NCI-H748 (cell line): ENCODE measurements around the gene SMYD3.
A peak's percentile ranks its signal among the peaks of the same experiment; 100 is the strongest.

Source experiments
- DNase-seq: peaks from one replicate; lab custom pipeline; 2025; ENCODE audit not compliant: unreplicated experiment; lab: John Stamatoyannopoulos, UW

Gene SMYD3

DNA sequence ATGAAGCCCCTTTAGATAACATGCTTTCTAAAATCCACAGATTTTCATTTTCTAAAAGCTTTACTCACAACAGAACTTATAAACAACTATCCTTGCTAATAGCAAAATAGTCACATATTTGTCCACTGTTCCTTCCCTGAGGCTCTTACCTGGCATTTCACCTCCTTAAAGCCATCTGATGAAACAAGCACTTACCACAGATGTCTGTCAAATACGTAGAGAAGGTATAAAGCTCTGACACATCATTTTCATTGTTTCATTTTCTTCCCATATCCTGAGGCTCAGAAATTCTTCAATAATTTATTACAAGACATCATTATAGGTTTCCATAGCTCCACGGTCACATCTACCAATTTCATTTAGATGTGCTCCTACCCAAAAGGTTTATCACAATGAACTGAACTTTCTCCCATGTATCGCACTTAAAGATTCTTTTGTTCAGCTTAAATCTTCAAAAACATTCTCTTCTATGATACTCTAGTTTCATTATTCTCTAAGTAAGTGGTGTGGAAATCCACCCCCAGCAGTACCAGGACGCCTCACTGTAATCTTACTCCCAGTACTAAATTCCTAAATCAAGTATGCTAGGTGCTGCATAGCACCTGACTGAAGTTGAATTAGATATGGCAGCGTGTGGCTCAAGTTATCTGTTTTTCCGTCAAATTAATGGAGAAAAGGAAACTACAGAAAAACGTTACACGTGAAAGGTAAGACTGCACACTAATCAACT, 569.6 kb downstream of the SMYD3 start:
- no peak for DNase-seq

DNA sequence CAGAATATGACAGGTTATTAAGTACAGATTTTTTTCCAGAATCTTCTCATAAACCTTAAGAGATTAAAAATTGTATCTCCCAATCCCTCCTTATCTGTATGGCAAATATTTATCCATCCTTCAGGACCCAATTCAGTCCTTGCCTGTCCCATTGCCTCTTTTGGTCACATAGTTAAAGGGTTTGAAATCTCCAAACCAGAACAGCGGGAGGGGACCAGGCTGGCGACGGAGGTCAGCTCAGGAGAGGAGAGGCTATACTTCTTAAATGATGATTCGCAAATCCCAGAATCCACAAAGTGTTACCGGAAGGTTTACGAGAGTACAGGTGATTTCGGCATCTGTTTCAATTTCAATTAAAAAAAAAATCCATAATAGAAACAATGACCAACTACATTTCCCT, 572.7 kb downstream of the SMYD3 start:
- DNase-seq = no peak

DNA sequence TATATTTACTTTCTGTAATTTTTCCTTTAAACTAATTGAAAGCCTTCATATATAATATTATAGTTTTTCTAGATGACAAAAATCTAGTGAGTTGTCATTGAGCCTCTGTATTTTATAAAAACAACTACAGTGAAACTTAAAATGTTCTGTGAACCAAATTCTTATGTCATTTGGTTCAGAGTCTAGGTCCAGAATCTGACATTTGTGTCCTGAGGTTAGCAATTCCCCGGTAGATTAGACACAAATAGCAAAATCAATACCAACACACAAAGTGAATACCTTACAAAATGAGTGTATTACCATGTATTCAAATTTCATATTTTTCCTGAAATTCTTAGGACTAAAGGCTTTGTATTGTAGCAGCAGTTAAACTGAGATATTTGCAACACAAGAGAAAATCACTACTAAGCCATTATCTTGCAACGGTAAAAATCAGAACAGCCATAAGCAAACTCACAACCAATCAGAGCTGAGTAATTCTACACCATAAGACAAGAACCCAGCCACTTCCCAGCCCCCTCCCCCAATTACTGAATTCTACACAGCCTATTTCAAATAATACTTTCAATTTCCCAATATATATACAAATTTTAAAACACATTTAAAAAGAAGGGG, 573.5 kb downstream of the SMYD3 start:
- no peak for DNase-seq

DNA sequence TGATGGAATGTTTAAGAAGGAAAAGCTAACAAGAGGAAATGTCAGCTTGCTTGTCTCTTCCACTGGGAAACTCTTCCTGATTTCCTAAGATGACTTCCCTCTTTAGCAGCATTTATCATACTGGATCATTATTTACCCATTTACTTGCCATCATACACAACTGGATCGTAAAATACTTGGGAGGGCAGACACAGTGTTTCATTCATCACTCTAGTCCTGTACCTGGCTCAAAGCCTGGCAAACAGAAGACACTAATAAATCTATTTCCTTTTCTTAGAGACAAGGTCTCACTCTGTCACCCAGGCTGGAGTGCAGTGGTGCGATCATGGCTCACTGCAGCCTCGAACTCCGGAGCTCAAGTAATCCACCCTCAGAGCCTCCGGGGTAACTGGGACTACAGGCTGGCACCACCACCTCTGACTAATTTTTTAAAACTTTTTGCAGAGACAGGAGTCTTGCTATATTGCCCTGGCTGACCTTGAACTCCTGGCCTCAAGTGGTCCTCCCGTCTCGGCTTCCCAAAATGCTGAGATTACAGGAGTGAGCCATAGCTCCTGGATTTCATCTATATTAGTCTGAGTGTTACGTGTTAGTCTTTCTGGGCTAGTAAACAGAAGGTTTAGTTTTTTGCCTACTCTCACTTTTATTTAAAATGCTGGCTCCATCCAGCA, 574.6 kb downstream of the SMYD3 start:
- no peak for DNase-seq

DNA sequence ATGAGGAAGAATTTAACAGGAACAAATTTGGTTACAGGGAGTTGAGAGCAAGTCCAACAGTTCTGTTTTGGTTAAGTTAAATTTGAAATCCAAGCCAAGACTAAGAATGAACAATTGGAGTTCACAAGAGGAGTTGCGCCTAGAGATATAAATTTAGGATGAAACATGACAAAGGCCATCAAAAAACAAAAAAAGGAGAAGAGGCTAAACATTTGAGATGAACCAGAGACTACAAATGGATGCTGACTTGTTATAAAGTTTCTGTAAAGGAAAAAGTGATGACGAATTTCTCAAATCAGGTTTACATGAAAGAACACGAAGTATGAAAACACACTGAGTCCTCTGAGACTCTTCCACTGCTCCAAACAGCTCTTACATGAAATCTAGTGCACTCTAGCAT, 575.6 kb downstream of the SMYD3 start:
- no peak for DNase-seq

DNA sequence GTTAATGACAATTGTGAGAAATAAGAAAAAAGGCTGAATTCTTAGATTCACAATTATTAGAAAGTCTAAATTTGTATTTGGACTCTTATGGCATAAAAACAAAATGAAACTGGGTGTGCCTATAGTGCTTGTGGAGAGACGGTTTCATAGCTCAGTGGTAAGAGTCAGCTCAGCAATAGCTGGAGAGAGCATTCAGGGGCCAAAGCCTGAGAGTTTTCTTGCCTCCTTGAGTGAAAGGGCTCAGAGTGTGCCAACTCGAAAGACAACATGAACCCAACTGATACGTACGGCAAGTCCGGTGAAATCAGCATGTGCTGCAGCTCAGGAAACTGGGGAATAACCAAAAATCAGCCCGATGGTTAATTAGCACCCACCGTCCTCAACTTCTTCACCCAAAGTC, 577.9 kb downstream of the SMYD3 start:
- DNase-seq = no peak

DNA sequence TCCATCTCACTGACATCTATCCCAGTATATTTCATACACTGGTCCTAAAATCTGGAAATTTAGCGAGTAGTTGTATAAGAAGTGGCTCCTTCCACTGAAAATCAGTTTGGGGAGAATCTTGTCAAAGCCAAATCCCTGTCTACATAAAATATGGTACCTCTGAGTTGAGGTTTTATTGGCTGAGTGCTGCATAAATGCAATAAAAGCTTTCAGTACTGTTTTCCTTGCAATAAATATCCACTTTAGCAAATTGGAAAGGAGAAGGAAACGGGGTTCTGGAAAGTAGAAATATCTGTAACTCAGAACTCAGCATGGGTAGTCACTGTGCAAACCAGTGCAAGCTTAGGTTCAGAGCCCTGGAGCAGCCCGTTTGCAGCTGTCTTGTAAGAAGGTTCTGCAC, 580.2 kb downstream of the SMYD3 start:
- no peak for DNase-seq

DNA sequence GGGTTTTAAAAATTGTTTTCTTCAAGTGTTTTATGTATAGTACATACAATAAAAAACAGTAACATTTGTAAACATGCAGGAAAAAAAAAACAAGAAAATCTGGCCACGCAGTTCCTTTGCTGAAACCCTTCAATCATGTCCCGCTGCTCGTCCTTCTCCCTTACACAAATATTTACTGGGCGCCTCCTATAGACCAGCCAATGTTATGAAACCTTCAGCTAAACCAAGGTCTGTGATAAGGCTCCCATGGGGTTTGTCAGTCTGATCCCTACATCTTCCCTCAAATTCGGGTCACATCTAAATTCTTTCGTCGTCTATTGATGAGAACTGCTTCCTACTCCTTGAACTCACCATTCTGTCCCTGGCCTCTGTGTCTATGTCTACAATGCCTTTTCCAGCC, 583.9 kb downstream of the SMYD3 start:
- DNase-seq = peak; percentile 4

DNA sequence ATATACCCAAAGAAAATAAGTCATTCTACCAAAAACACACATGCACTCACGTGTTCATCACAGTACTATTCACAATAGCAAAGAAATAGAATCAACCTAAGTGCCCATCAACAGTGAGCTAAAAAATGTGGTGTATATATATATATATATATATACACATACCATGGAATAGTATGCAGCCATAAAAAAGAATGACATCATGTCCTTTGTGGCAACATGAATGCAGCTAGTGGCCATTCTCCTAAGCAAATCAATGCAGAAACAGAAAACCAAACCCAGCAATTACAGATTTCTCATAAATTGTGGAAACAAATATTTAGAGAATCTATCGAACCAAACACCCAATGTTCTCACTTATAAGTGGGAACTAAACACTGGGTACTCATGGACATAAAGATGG, 585.7 kb downstream of the SMYD3 start:
- no peak for DNase-seq

DNA sequence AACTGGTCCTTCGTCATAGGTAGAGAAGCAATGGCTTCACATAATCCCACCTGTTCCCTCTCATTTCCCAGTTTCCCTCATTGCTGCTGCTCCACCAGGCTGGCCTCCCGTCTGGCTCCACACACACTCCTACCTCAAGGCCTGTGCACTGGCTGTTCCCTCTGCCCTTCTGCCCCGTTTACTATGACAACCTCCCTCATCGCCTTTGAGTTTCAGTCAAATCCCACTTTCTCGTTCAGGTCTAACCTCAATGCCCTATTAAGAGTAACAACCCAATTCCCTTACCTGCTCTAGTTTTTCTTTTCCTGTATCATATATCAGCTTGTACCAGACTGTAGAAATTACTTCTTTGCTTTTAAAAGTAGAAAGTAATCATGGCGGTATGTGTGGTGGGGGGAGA, 589.7 kb downstream of the SMYD3 start:
- DNase-seq = no peak

DNA sequence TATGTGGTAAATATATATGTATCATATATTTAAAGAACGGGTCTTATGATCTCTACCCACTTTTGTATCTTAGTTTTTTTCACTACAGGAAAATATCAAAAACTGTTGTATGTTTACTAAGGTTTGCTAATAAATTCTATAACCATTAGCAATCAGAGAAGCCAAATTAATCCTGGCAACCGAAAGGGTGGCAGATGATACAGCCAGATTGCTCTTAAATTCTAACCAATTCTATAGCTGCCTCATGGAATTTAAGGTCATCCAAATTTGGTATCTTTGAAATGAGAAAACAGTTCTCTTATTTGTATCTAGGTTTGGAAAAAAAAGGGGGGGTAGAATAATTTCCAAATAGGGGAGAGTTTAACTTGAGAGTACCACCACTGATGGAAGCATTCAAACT, 591.2 kb downstream of the SMYD3 start:
- no peak for DNase-seq

DNA sequence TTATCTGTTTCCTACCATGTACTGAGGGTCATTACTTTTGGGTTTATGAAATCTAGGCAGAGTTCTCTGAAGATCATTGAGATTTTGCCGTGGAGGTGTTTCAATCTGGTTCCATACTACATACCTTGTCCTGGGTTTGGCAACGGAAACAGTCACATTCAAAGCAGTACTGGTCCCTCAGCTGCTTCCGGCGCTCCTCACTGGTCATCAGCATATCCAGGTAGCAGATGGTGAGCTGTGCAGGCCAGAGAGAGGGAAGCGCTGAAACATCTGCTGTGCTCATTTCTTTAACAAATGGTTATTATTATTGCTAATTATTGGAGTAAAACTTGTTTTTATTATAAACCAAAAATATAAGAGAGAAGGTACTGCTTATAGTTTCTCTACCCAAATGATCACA, 591.7 kb downstream of the SMYD3 start:
- no peak for DNase-seq

DNA sequence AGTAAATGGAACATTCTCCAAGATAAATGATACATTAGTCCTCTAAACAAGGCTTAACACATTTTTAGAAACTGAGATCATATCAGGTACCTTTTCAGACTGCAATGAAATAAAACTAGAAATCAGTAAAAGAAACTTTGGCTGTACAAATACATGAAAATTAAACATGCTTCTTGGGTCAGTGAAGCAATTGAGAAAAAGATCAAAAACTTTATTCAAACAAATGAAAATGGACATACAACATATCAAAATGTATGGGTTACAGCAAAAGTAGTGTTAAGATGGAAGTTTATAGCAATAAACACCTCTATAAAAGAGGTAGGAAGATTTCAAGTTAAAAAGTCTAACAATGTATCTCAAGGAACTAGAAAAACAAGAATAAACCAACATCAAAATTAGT, 598.5 kb downstream of the SMYD3 start:
- DNase-seq = no peak

DNA sequence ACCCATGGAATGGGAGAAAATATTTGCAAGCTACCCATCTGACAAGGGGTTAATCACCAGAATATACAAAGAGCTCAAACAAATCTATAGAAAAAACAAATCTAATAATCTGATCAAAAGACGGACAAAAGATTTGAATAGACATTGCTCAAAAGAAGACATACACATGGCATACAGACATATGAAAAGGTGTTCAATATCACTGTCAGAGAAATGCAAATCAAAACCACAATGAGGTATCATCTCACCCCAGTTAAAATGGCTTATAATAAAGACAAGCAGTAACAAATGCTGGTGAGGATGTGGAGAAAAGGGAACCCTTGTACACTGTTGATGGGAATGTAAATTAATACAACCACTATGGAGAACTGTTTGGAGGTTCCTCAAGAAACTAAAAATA, 600.9 kb downstream of the SMYD3 start:
- no peak for DNase-seq

DNA sequence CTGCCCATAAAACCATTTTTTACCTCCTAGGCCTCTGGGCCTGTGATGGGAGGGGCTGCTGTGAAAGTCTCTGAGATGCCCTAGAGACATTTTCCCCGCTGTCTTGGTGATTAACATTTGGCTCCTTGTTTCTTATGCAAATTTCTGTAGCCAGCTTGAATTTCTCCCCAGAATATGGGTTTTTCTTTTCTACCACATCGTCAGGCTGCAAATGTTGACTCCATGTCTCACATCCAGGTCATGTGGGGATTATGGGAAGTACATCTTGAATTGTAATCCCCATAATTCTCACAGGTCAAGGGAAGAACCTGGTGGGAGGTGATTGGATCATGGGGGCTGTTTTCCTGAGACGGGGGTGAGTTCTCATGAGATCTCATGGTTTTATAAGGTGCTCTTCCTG, 603.2 kb downstream of the SMYD3 start:
- DNase-seq = no peak

DNA sequence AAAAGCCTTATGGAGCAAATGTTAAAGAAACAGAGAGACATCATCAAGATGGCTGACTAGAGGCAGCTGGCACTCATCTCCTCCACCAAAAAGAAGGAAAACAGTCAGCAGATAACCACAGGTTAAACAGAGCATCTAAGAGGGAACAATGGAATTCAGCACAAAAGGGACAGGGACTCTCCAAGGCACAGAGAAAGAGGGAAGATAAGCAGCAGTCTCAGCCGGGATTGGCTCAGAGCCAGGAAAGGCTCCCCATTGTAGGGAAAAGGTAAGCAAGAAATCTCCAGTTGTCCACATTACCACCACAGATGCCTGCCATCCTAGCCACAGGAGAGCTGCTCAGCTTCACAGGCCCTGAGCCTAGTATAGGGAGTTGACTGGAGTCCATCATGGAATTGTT, 605.5 kb downstream of the SMYD3 start:
- DNase-seq = no peak

DNA sequence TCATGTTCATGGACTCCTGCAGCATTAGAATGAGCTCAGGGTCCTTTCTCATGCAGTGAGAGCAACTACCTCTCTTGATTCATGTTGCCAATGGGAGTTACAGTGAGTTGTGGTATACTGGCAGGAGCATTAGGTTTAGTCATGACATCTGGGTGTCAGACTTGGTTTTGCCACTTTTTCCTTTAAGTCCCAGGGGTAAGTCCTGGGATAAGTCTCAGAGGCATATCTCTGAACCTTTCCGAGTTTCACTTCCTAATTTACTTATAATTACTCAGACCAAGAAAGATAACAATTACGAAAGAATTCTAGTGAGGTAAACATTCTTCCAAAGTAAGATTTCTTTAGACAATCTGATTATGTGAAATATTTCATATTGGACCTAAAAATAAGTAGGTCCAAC, 606.0 kb downstream of the SMYD3 start:
- DNase-seq = no peak

DNA sequence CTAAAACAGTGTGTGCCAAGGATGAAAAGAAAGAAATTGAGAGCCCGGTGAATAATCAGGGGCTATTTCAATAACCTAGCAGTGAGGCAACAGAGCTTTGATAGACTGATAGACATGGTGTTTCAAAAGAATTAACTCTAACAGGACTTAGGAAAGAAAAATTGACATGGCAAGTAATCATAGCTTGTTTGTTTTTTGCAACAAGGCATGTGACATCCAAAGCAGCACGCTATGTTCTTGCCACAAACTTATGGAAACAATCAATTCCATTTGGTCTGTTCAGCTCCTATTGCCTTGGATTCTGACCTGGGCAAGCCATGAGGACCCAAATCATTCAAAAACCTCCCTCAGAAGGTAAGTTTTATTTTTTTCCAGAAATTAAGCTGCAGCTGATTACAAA, 608.5 kb downstream of the SMYD3 start:
- DNase-seq = no peak

DNA sequence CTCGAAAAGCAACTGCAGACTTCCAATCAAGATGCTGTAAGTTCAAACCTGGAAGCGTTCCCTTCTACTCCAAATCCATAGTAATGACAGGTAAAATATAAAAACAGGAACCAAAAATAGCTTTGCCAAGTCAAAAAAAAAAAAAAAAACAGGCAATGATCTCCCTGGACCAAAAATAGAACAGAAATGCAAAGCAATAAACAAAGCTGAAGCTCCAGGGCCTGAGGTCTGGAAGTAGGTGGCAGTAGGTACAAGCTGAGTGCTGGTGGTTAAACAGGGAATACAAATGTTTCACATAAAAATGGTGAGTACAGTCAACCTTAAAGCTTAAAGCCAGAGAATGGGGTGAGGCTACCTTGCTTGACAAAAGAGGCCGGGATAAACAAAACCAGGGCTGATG, 610.8 kb downstream of the SMYD3 start:
- no peak for DNase-seq

DNA sequence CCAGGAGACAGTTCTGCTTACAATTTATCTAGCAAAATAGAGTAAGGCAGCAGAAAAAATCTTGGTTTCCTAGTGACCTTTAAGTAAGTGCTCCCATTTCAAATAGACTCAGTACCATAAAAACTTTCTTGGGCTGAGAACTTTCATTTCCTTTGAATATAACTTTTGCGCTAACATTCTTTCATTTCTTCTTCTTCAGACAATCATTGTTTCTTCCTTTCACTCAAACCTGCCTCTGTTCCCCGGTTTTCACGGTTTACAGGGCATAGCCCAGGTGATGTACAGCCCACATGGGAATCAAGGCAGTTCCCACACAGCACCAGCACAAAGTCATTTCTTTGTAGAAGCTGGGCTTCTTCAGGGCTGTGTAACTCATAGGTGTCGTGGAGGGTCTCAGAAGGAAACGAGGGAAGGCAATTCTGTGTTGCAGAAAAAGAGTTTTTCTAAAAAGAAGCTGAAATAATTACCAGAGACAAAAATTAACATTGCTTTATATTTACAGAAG, 611.6 kb downstream of the SMYD3 start:
- DNase-seq = no peak

DNA sequence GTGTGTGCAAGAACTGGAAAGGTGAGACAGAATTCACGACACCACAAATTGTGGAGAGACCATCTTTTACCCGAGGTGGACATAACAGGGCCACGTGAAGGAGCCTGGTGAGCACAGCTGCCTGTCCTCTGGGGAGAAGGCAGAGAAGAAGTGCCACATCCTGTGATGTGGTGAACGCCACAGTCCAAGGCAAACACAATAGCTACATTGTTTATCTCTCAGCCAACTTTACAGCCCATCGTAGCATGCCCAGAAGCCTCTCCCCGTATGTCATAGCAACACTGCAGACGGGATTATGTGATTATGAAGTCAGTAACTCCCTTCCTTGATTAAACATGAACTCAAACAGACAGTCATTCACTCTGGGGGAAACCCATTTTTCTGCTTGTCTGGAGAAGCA, 612.2 kb downstream of the SMYD3 start:
- no peak for DNase-seq

DNA sequence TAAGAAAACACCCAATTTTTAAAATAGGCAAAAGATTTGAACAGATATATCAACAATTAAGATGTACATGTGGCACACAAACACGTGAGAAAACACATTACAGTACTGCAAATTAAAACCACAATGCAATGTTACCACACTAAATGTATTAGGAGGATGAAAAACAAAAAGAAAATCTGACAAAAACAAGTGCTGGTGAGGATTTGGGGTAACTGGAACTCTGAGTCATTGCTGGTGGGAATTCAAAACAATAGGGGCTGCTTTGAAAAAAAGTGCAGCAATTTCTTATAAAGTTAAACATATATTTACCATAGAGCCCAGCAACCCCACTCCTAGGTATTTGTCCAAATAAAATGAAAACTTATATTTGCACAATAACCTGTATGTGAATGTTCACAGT, 614.1 kb downstream of the SMYD3 start:
- no peak for DNase-seq
